Peyer's patch (tissue), 4 donors: Measurements from ENCODE around the gene BAIAP2L1. TPM values are rescaled to one million over a fixed set of nuclear protein-coding genes. Genes with fewer than 3 reads are reported as not detected.

Experiments used
- DNase-seq, 3 donors: peaks; one replicate each; pipeline ENCODE4 v3.0.0-alpha.2; 2017 to 2019
- H3K27ac ChIP-seq, 4 donors: fragments of 200-600 bp; sonication (generic); one replicate each; pipeline ENCODE4 v1.5.1; 2016 to 2019
- H3K27me3 ChIP-seq, 2 donors: fragments of 200-600 bp; sonication (generic); one replicate each; pipeline ENCODE4 v1.5.1; 2019
- H3K36me3 ChIP-seq, 3 donors: fragments of 200-600 bp; sonication (generic); one replicate each; pipeline ENCODE4 v1.5.1; 2016 to 2019
- H3K4me1 ChIP-seq, 4 donors: fragments of 200-600 bp; sonication (generic); one replicate each; pipeline ENCODE4 v1.5.1; 2016 to 2019
- H3K4me3 ChIP-seq, 4 donors: fragments of 200-600 bp; sonication (generic); 1 replicate in 3 of 4; 2 replicates in 1 of 4; pipeline ENCODE4 v1.5.1; 2016 to 2019; ENCODE audit warnings: mild to moderate bottlenecking in 1 of 4
- H3K9me3 ChIP-seq, 4 donors: fragments of 200-600 bp; sonication (generic); one replicate each; pipeline ENCODE4 v1.5.1; 2016 to 2019; ENCODE audit warnings: mild to moderate bottlenecking in 1 of 4
- CTCF ChIP-seq, 6 experiments: fragments of 450-650 bp in 4 of 6; fragments of 200-600 bp in 2 of 6; sonication (generic) in 1 of 6; IDR thresholded peaks; one replicate each; pipeline ENCODE4 v1.5.1; 2017 to 2019; ENCODE audit warnings: antibody characterized with exemption in 6 of 6, mild to moderate bottlenecking in 3 of 6, moderate library complexity in 1 of 6
- POLR2A ChIP-seq, 2 donors: fragments of 450-650 bp; IDR thresholded peaks; one replicate each; pipeline ENCODE4 v1.5.1; 2017; ENCODE audit warnings: antibody characterized with exemption in 2 of 2, mild to moderate bottlenecking in 2 of 2, moderate library complexity in 2 of 2
- total RNA-seq, 4 donors: library from RNA; depleted of rRNA; stranded (reverse); fragments of >200 nt; gene quantifications; one replicate each; pipeline ENCODE4 v1.1.0, GENCODE V29; 2016

Gene BAIAP2L1
- total RNA-seq, 4 donors from 2014 or later: 31.4 to 46.4 (median 41.9) TPM

GRCh38 chr7:98330926-98331529 is 69.9 kb downstream of the BAIAP2L1 start:
- no peaks in the 10 kb centered on the region for H3K27me3 ChIP-seq
- no peak overlapping the region for H3K27ac ChIP-seq
- H3K4me1 ChIP-seq: no peaks in the 10 kb centered on the region
- no peaks in the 10 kb centered on the region for H3K36me3 ChIP-seq
- DNase-seq: no peak
- no peak overlapping the region for H3K4me3 ChIP-seq
- no peaks in the 10 kb centered on the region for H3K9me3 ChIP-seq
- TF ChIP-seq POLR2A (IDR thresholded peaks at IDR 0.05): no peak

- no peak overlapping the region for H3K27ac ChIP-seq
- H3K27me3 ChIP-seq: no peaks in the 10 kb centered on the region
- no peak overlapping the region for H3K4me3 ChIP-seq
- H3K9me3 ChIP-seq: no peaks in the 10 kb centered on the region
- no peaks in the 10 kb centered on the region for H3K4me1 ChIP-seq
- TF ChIP-seq CTCF (IDR thresholded peaks at IDR 0.05) (no peak), POLR2A (IDR thresholded peaks at IDR 0.05) (no peak)
- no peak for DNase-seq
- no peaks in the 10 kb centered on the region for H3K36me3 ChIP-seq
These were observed 71.0 kb downstream of the BAIAP2L1 start for GRCh38 chr7:98329791-98330373.

DNA sequence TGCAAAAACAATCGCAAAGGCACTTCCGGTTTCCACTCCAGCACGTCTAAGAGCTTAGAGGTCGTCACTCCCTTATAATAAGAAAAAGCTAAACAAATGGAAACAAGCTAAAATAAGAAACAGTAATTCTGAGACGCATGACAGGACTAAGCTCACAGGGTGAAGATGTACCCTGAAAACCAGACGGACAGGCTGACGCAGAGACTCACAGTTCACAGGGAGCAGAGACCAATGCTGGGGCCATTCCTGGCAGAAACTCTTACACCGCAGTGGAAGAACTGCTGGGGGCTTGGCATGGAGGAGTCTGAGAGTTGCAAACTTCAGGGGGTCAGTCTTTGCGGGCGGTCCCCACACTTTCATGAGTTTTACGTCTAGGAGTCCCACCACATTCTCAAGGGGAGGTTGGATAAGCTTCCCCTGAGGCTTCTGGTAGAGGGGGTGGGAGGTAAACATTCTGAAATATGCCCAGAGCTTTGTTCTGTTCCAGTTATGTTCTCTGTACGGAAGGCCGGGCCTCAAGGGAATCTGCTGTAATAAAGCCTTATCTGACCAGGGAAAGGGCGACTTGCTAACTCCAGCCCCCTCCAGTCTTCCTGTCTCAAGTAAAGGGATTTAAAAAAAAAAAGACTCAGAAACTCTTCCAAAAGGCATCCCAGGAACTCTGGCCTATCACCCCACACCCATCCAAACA is 71.6 kb downstream of the BAIAP2L1 start:
- Histone ChIP-seq H3K4me1 (no peaks in the 10 kb centered on the region), H3K27ac (no peak overlapping the region), H3K9me3 (no peaks in the 10 kb centered on the region), H3K27me3 (no peaks in the 10 kb centered on the region), H3K4me3 (no peak overlapping the region), H3K36me3 (no peaks in the 10 kb centered on the region)
- TF ChIP-seq POLR2A (IDR thresholded peaks at IDR 0.05) (no peak), CTCF (IDR thresholded peaks at IDR 0.05) (no peak)
- no peak for DNase-seq

GRCh38 chr7:98324782-98325181 is 76.1 kb downstream of the BAIAP2L1 start:
- H3K27me3 ChIP-seq: no peaks in the 10 kb centered on the region
- H3K36me3 ChIP-seq: no peaks in the 10 kb centered on the region
- no peak for DNase-seq
- H3K27ac ChIP-seq: no peak overlapping the region
- H3K4me1 ChIP-seq: no peaks in the 10 kb centered on the region
- no peak overlapping the region for H3K4me3 ChIP-seq
- TF ChIP-seq POLR2A (IDR thresholded peaks at IDR 0.05) (no peak), CTCF (IDR thresholded peaks at IDR 0.05) (no peak)
- H3K9me3 ChIP-seq: no peaks in the 10 kb centered on the region

- Histone ChIP-seq H3K36me3 (no peaks in the 10 kb centered on the region), H3K27ac (no peak overlapping the region), H3K9me3 (no peaks in the 10 kb centered on the region), H3K4me1 (no peaks in the 10 kb centered on the region), H3K4me3 (no peak overlapping the region), H3K27me3 (no peaks in the 10 kb centered on the region)
- DNase-seq: no peak
- TF ChIP-seq CTCF (IDR thresholded peaks at IDR 0.05) (no peak), POLR2A (IDR thresholded peaks at IDR 0.05) (no peak)
These were observed 77.1 kb downstream of the BAIAP2L1 start for GRCh38 chr7:98323597-98324322.
